HEK293 (cell line): Measurements from ENCODE around the gene SAMD11.

Experiments used
- BCL11B ChIP-seq: fragments of 450-650 bp; formaldehyde crosslinking; IDR thresholded peaks from 2 replicates; pipeline ENCODE4 v1.5.1; 2016; ENCODE audit warnings: low read depth, missing biosample characterization, missing genetic modification characterization
- ELK4 ChIP-seq: IDR thresholded peaks from 2 replicates; pipeline ENCODE4 v1.6.1; 2011; ENCODE audit warnings: mild to moderate bottlenecking, low read depth, low read length, borderline replicate concordance
- GLI4 ChIP-seq: fragments of 450-650 bp; formaldehyde crosslinking; IDR thresholded peaks from 2 replicates; pipeline ENCODE4 v1.5.1; 2016; ENCODE audit warnings: missing biosample characterization, missing genetic modification characterization
- GLIS2 ChIP-seq: fragments of 450-650 bp; formaldehyde crosslinking; IDR thresholded peaks from 2 replicates; pipeline ENCODE4 v1.5.1; 2016; ENCODE audit warnings: missing biosample characterization, missing genetic modification characterization
- HOXC10 ChIP-seq: sonication (generic); formaldehyde crosslinking; IDR thresholded peaks from 2 replicates; pipeline ENCODE4 v1.8.1; 2023; ENCODE audit warnings: mild to moderate bottlenecking, missing genetic modification reagents
- MYNN ChIP-seq: fragments of 450-650 bp; formaldehyde crosslinking; IDR thresholded peaks from 2 replicates; pipeline ENCODE4 v1.5.1; 2016; ENCODE audit warnings: missing biosample characterization, missing genetic modification characterization, borderline replicate concordance
- SP3 ChIP-seq: fragments of 450-650 bp; formaldehyde crosslinking; IDR thresholded peaks from 2 replicates; pipeline ENCODE4 v1.5.1; 2016; ENCODE audit warnings: missing biosample characterization, missing genetic modification characterization
- YY1 ChIP-seq: fragments of 450-650 bp; formaldehyde crosslinking; IDR thresholded peaks from 2 replicates; pipeline ENCODE4 v1.5.1; 2018; ENCODE audit warnings: missing biosample characterization, missing genetic modification characterization
- ZBTB7A ChIP-seq: fragments of 450-650 bp; formaldehyde crosslinking; IDR thresholded peaks from 2 replicates; pipeline ENCODE4 v1.5.1; 2016; ENCODE audit warnings: low read depth, missing biosample characterization, missing genetic modification characterization
- ZBTB8A ChIP-seq: fragments of 450-650 bp; formaldehyde crosslinking; IDR thresholded peaks from 2 replicates; pipeline ENCODE4 v1.5.1; 2016; ENCODE audit warnings: missing biosample characterization, missing genetic modification characterization
- ZFP3 ChIP-seq: fragments of 450-650 bp; formaldehyde crosslinking; IDR thresholded peaks from 2 replicates; pipeline ENCODE4 v1.5.1; 2016; ENCODE audit warnings: low read depth, missing biosample characterization, missing genetic modification characterization
- ZFP69B ChIP-seq: fragments of 450-650 bp; formaldehyde crosslinking; IDR thresholded peaks from 2 replicates; pipeline ENCODE4 v1.5.1; 2016; ENCODE audit warnings: missing biosample characterization, missing genetic modification characterization
- ZNF18 ChIP-seq: fragments of 450-650 bp; formaldehyde crosslinking; IDR thresholded peaks from 2 replicates; pipeline ENCODE4 v1.5.1; 2016; ENCODE audit warnings: missing biosample characterization, missing genetic modification characterization
- ZNF26 ChIP-seq: fragments of 450-650 bp; formaldehyde crosslinking; IDR thresholded peaks from 2 replicates; pipeline ENCODE4 v1.5.1; 2016; ENCODE audit warnings: missing biosample characterization, missing genetic modification characterization
- ZNF394 ChIP-seq: fragments of 450-650 bp; formaldehyde crosslinking; IDR thresholded peaks from 2 replicates; pipeline ENCODE4 v1.5.1; 2016; ENCODE audit warnings: missing biosample characterization, missing genetic modification characterization, mild to moderate bottlenecking, moderate library complexity, borderline replicate concordance
- ZNF514 ChIP-seq: fragments of 450-650 bp; formaldehyde crosslinking; IDR thresholded peaks from 2 replicates; pipeline ENCODE4 v1.5.1; 2016; ENCODE audit warnings: missing biosample characterization, missing genetic modification characterization
- ZNF521 ChIP-seq: fragments of 450-650 bp; formaldehyde crosslinking; IDR thresholded peaks from 2 replicates; pipeline ENCODE4 v1.5.1; 2017; ENCODE audit warnings: missing biosample characterization, mild to moderate bottlenecking, missing genetic modification characterization
- ZNF629 ChIP-seq: fragments of 450-650 bp; formaldehyde crosslinking; IDR thresholded peaks from 2 replicates; pipeline ENCODE4 v1.5.1; 2017; ENCODE audit warnings: missing biosample characterization, missing genetic modification characterization
- ZNF639 ChIP-seq: fragments of 450-650 bp; formaldehyde crosslinking; IDR thresholded peaks from 2 replicates; pipeline ENCODE4 v1.5.1; 2016; ENCODE audit warnings: missing biosample characterization, missing genetic modification characterization
- ZNF692 ChIP-seq: fragments of 450-650 bp; formaldehyde crosslinking; IDR thresholded peaks from 2 replicates; pipeline ENCODE4 v1.5.1; 2016; ENCODE audit warnings: missing biosample characterization, missing genetic modification characterization
- ZNF707 ChIP-seq: fragments of 450-650 bp; formaldehyde crosslinking; IDR thresholded peaks from 2 replicates; pipeline ENCODE4 v1.5.1; 2016; ENCODE audit warnings: missing biosample characterization, missing genetic modification characterization
- ZNF76 ChIP-seq: fragments of 450-650 bp; formaldehyde crosslinking; IDR thresholded peaks from 2 replicates; pipeline ENCODE4; 2016; ENCODE audit warnings: low read depth, missing biosample characterization, missing genetic modification characterization, borderline replicate concordance
- ZNF785 ChIP-seq: fragments of 450-650 bp; formaldehyde crosslinking; IDR thresholded peaks from 2 replicates; pipeline ENCODE4 v1.5.1; 2016; ENCODE audit warnings: missing biosample characterization, missing genetic modification characterization
- ZSCAN18 ChIP-seq: fragments of 450-650 bp; formaldehyde crosslinking; IDR thresholded peaks from 2 replicates; pipeline ENCODE4 v1.5.1; 2016; ENCODE audit warnings: missing biosample characterization, missing genetic modification characterization
- ZSCAN30 ChIP-seq: fragments of 450-650 bp; IDR thresholded peaks from 2 replicates; pipeline ENCODE4 v1.5.1; 2018; ENCODE audit warnings: missing biosample characterization, mild to moderate bottlenecking, missing genetic modification characterization, moderate library complexity

SAMD11 gene

GRCh38 chr1:932776-933602 is 9.3 kb downstream of the SAMD11 start (continued):
- no peak for TF ChIP-seq ZNF26 (tag by site-specific recombination)
- peak; percentile 28; the same call in 1 of the 2 replicates for TF ChIP-seq ZBTB8A (tag by site-specific recombination)
- TF ChIP-seq ZNF521, result no peak
- TF ChIP-seq ZNF629 (tag by site-specific recombination), result no peak
- no peak for TF ChIP-seq ZNF514
- TF ChIP-seq ZNF639 (tag by site-specific recombination), result no peak
- no peak for TF ChIP-seq ZNF785
- TF ChIP-seq ZNF76 (tag by site-specific recombination), result no peak
- peak; percentile 44 for TF ChIP-seq BCL11B
- no peak for TF ChIP-seq ZNF707 (tag by site-specific recombination)
- TF ChIP-seq ZBTB7A (tag by site-specific recombination), result 0 out of 2 replicates have a peak, but pooled peaks have one; percentile 38
- TF ChIP-seq ZSCAN18 (tag by site-specific recombination), result no peak
- no peak for TF ChIP-seq HOXC10
- peak; percentile 32; the same call in 1 of the 2 replicates for TF ChIP-seq ZFP69B (tag by site-specific recombination)
- 0 out of 2 replicates have a peak, but pooled peaks have one; percentile 28 for TF ChIP-seq ZNF692
- no peak for TF ChIP-seq ELK4
- no peak for TF ChIP-seq GLI4
- TF ChIP-seq SP3 (tag by site-specific recombination), result no peak
- TF ChIP-seq MYNN (tag by site-specific recombination), result no peak
- TF ChIP-seq ZNF394 (tag by site-specific recombination), result peak; percentile 36; the same call in 1 of the 2 replicates
- TF ChIP-seq ZSCAN30 (tag by site-specific recombination), result no peak
- TF ChIP-seq ZNF18 (tag by site-specific recombination), result no peak
- no peak for TF ChIP-seq ZFP3 (tag by site-specific recombination)
- no peak for TF ChIP-seq YY1 (tag by site-specific recombination)
- no peak; the same call in 1 of the 2 replicates for TF ChIP-seq GLIS2
